IMR-90 (cell line): ENCODE results near the gene MON1A.

Source experiments
- BHLHE40 ChIP-seq: fragments of 150-350 bp; IDR thresholded peaks from 2 replicates; pipeline ENCODE4 v1.6.1; 2016; ENCODE audit warnings: mild to moderate bottlenecking, low read depth, low read length
- CEBPB ChIP-seq: IDR thresholded peaks from 2 replicates; pipeline ENCODE4 v1.6.1; 2012; ENCODE audit warnings: low read depth, low read length, improper control_type of control experiment
- CTCF ChIP-seq: conservative IDR thresholded peaks from 2 replicates; pipeline ENCODE4 v1.5.1; 2012; ENCODE audit warnings: mild to moderate bottlenecking, low read depth, low read length, improper control_type of control experiment
- MXI1 ChIP-seq: IDR thresholded peaks from 2 replicates; pipeline ENCODE4 v1.6.1; 2012; ENCODE audit warnings: low read depth, mild to moderate bottlenecking, low read length, moderate library complexity, borderline replicate concordance
- POLR2A ChIP-seq: IDR thresholded peaks from 2 replicates; pipeline ENCODE4 v1.6.1; 2012; ENCODE audit warnings: mild to moderate bottlenecking, low read depth, low read length
- RFX5 ChIP-seq: IDR thresholded peaks from 2 replicates; pipeline ENCODE4 v1.8.0; 2012; ENCODE audit warnings: low read depth, mild to moderate bottlenecking, low read length, moderate library complexity
- SMC3 ChIP-seq: fragments of 150-350 bp; IDR thresholded peaks from 2 replicates; pipeline ENCODE4 v1.6.1; 2016; ENCODE audit warnings: low read depth, mild to moderate bottlenecking, antibody characterized with exemption, low read length, moderate library complexity
- USF2 ChIP-seq: fragments of 150-350 bp; IDR thresholded peaks from 2 replicates; pipeline ENCODE4 v1.6.1; 2017; ENCODE audit warnings: mild to moderate bottlenecking, antibody characterized with exemption, low read length, low read depth

GRCh38 chr3:49955636-49956035, 26.0 kb upstream of the MON1A start:
- TF ChIP-seq SMC3 (no peak), POLR2A (no peak), CTCF (no peak), USF2 (no peak), CEBPB (no peak), RFX5 (no peak), MXI1 (no peak), BHLHE40 (no peak)
